HG02642 (cell line): ENCODE measurements around the gene TULP4.

Source experiments
- ATAC-seq: cut with Tn5 transposase; IDR thresholded peaks from one replicate; pipeline ENCODE4 v1.9.1; 2021; ENCODE audit warnings: mild to moderate bottlenecking; ENCODE audit not compliant: unreplicated experiment, poor library complexity

Gene TULP4

DNA sequence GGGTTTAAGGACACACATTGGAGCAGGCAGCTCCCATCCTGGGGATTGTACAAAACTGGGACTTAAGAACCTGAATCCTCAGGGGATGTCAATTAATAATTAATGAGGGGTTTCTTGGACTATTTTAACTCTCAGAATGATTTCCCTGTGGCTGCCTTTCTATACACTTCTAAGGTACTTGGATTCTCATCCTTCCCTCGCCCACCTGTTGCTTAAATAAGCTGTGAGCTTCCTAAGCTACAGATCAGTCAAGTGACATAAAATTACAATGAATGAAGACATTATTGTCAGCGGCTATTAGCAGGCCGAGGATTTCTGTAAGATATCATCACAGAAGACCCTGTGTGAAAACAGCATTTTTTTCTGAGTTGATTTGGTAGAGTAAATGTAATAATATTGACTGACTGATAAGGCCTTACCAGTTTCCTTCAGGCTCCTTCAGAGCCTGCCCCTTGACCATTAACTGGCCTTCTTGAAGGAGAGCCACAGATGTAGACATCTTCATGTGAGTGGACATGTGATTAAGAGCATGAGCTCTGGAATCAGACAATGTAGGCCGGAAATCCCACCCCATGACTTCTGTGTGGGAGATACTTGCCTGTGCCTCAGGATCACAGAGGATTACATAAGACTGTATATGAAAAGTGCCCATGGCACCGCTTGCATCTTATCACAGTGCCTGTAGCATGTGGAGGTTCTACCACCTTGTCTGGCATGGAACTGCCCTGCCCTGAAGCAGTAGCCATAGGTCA lies 101.7 kb downstream of the TULP4 start:
- no peak for ATAC-seq

- no peak for ATAC-seq
These were observed 102.6 kb downstream of the TULP4 start for GRCh38 chr6:158414851-158415262.

DNA sequence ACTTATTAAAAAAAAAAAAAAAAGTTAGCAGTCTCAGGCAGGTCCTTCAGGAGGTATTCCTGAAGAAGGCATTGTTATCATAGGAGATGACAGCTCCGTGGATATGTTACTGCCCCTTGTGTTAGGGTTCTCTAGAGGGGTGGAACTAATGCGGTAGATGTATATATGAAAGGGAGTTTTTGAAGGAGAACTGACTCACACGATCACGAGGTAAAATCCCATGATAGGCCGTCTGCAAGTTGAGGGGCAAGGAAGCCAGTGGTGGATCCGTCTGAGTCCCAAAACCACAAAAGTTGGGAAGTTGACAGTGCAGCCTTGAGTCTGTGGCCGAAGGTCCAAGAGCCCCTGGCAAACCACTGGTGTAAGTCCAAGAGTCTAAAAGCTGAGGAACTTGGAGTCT lies 103.4 kb downstream of the TULP4 start:
- no peak for ATAC-seq

DNA sequence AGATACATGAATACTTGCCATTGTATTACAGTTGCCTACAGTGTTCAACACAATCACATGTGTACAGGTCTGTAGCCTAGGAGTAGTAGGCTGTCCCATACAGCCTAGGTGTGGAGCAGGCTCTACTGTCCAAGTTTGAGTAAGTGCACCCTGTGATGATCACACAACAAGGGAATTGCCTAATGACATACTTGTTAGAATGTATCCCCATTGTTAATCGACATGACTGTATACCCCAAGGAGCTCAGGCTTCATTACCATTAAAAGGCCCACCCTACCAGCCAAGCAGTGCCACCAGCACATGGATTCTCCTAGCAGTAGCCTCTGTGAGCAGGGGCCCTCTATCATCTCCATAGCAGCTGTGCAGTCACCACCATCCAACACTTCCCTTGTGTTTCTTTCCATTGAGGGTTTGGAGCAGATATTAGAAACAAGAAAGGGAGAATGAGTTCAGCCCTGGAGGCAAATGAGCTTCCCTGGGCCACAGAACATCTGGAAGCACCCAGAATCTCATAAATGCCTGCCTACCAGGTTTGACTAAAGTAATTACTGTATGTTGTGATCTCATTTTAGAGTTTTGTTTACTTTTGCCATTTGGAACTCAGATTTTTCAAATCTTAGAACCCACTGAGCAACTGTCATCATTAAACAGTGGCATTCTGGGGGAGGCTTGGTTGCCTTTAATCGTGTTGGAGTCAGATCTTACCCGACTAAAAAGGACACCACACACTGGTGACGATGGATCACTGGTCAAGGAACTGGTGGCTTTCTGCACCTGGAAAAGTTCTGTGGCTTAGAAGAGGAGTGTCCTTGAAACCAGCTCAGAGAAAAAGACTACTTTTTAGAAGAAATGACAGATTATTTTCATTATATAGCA lies 104.9 kb downstream of the TULP4 start:
- ATAC-seq = no peak

GRCh38 chr6:158417760-158418098 lies 105.5 kb downstream of the TULP4 start:
- ATAC-seq = no peak

GRCh38 chr6:158418501-158418900 lies 106.2 kb downstream of the TULP4 start:
- no peak for ATAC-seq

GRCh38 chr6:158419339-158419909 lies 107.2 kb downstream of the TULP4 start:
- no peak for ATAC-seq

DNA sequence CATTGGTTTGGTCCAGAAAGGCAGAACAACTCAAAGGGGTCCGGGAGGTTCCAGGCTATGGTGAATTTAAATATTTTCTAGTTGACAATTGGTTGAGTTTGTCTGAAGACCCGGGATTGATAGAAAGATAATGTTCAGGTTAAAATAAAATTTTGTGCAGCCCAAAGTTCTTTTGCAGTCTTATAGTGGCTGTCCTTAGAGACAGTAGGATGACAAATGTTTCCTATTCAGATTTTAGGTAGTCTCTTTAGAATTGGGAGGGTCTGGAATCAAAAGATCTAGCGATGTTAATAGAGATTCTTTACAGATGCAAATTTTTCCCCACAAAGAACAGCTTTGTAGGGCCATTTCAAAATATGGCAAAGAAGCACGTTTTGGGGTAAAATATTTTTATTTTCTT lies 109.1 kb downstream of the TULP4 start:
- no peak for ATAC-seq

DNA sequence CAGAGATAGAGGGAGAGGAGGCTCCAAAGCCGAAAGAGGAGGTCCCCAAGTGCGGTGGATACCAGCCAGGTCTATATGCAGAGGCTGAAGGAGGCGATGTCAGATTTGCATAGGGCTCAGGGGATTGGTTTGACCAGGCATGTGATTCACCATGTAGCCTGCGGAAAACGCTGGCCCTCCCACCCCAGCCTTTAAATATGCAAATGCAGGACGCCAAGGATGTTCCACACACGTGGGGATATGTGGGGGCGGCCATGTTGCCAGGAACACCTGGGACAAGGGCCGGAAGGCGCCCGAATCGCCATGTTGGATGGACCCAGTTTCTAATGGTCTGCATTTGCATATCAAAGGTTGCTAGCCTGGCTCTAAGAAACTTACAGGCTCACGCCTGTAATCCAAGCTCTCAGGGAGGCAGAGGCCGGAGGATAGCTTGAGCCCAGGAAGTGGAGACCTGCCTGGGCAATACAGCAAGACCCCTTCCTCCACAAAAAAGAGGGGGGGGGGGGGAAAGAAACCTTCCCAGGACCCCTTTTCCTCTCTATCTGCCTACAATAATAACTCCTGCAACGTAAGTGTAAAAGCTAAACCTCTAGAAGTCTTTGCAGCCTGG lies 110.5 kb downstream of the TULP4 start:
- no peak for ATAC-seq

DNA sequence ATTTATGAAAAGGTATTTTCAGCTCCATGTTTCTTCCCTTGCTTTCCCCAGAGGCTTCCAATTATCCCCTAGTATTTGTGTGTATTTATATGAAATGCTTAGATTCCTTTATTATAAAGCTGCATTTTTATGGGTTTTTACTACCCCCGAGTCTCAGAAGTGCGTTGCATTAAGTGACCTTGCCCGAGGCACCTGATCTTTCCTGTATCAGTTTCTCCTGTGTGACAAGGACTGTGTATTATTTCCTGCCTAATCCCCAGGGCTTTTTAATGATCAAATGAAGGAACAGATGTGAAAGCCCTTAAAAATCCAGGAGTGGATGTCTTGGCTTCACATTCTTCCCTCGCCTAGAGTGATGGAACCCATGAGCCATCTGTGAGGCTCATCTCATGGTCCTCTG lies 118.8 kb downstream of the TULP4 start:
- no peak for ATAC-seq

DNA sequence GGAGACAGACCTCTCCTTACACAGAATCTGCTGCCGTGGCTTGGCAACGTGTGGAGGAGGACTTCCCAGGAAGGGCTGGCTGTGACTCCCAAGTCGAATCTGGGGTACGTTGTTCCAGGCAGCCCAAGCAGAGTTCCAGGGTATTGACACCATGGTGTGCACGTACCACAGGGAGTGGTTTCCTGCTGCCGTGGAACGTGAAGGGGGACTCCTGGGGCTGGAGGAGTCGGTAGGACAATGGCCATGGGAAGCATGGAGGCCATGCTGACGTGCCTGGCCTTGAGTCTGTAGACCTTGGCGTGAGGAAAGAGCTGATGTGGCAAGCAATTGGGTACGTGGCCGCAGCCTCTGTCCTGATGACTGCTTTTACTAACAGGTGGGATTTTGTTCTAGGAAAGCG lies 119.3 kb downstream of the TULP4 start:
- ATAC-seq = no peak

GRCh38 chr6:158437571-158437970 lies 125.3 kb downstream of the TULP4 start:
- ATAC-seq = no peak

- no peak for ATAC-seq
These were observed 126.0 kb downstream of the TULP4 start for GRCh38 chr6:158438226-158438625.

DNA sequence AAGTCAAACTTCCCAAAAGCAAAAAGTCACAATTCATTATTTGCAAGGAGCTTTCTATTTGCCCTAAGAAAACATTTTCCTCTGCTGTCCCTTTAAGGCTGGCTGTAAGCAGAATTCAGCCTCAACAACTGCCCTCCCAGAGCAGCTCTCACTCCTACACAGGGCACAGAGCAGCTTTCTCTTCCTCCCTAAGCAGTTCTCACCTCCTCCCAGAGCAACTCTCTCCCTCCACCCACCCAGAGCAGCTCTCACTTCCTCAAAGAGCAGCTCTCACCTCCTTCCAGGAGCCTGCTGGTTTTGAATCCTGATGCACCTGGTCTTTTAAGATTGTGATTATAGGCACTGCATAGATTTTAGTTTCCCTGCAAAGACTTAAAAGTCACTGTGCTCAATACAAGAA lies 127.0 kb downstream of the TULP4 start:
- peak; percentile 96 for ATAC-seq

GRCh38 chr6:158441716-158442215 lies 129.5 kb downstream of the TULP4 start:
- ATAC-seq = no peak

DNA sequence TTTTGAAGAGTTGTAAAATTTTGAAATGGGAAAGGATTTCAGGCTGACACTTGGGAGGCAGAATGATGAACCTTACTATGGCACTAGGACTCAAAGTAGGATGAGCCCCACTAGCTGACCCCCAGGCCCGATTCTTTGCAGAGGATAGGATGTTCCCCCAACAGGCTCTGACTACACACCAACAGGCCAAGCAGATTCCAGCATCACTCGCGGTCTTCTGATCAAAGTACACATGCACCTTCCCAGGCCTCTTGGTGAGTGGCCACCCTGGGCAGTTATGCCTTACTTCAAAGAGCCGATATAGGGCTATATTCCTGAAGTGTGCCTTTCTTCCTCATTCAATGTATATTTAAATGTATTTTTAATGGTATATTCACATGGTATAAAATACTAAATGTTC lies 130.0 kb downstream of the TULP4 start:
- no peak for ATAC-seq

GRCh38 chr6:158445426-158446085 lies 133.3 kb downstream of the TULP4 start:
- ATAC-seq = no peak

- no peak for ATAC-seq
These were observed 136.6 kb downstream of the TULP4 start for GRCh38 chr6:158448856-158449255.

DNA sequence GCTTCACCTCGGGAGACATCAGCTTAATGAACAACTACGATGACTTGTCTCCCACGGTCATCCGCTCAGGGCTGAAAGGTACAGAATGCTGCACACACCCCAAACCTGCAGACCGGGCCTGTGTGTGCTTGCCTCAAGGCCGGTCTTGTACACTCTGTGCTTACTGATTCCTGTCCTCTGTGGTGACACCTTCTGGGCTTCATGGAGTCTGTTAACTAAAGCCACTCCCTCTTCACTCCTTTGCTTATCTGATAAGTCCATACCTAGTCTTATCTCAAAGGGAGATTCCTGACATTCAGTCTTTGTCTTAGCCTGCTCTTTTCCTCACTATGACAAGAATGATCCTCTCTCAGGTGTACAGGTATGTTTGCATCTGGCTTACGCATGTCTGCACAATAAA lies 139.9 kb downstream of the TULP4 start:
- ATAC-seq = no peak

DNA sequence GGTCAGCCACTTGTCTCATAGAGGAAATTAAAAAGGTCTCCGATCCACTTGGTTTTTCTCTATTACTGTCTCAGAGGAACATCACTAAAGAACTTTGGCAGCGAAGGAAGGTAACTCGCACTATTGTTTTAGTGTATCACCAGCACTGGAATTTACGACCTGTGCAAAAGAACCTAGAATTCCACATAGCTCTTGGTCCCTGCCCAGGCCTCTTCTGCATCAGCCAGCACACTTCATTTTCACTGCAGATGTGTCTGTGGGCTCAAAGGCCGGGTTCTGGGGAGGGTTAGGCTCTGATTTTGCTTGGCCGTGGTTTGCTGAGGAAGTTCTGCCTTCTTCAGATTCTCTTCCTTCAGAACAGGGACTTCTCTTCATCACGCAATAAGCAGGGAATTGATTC lies 144.9 kb downstream of the TULP4 start:
- no peak for ATAC-seq
